HL-60 (cell line): Measurements from ENCODE around the gene COTL1.

Experiments
- GABPA ChIP-seq: IDR thresholded peaks from 2 replicates; pipeline ENCODE4 v1.6.1; 2012; ENCODE audit warnings: low read depth
- POLR2AphosphoS5 ChIP-seq: IDR thresholded peaks from 2 replicates; pipeline ENCODE4 v1.6.1; 2012; ENCODE audit warnings: low read depth
- SPI1 ChIP-seq: IDR thresholded peaks from 2 replicates; pipeline ENCODE4 v1.6.1; 2012; ENCODE audit warnings: low read depth, mild to moderate bottlenecking, borderline replicate concordance
- TF ChIP-seq, protein P1 (sequence below): IDR thresholded peaks from one replicate; pipeline ENCODE4 v1.5.1; 2011; ENCODE audit warnings: low read length, control low read depth, inconsistent platforms; ENCODE audit not compliant: insufficient read depth
- TF ChIP-seq, protein P2 (sequence below): IDR thresholded peaks from 2 replicates; pipeline ENCODE4 v1.6.1; 2012; ENCODE audit warnings: low read depth; ENCODE audit not compliant: insufficient replicate concordance

GRCh38 chr16:84649511-84649861 is 31.6 kb upstream of the COTL1 start:
- TF ChIP-seq, protein P1, sequence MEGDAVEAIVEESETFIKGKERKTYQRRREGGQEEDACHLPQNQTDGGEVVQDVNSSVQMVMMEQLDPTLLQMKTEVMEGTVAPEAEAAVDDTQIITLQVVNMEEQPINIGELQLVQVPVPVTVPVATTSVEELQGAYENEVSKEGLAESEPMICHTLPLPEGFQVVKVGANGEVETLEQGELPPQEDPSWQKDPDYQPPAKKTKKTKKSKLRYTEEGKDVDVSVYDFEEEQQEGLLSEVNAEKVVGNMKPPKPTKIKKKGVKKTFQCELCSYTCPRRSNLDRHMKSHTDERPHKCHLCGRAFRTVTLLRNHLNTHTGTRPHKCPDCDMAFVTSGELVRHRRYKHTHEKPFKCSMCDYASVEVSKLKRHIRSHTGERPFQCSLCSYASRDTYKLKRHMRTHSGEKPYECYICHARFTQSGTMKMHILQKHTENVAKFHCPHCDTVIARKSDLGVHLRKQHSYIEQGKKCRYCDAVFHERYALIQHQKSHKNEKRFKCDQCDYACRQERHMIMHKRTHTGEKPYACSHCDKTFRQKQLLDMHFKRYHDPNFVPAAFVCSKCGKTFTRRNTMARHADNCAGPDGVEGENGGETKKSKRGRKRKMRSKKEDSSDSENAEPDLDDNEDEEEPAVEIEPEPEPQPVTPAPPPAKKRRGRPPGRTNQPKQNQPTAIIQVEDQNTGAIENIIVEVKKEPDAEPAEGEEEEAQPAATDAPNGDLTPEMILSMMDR: no peak
- TF ChIP-seq GABPA (no peak), POLR2AphosphoS5 (no peak), SPI1 (no peak)
- TF ChIP-seq, protein P2, sequence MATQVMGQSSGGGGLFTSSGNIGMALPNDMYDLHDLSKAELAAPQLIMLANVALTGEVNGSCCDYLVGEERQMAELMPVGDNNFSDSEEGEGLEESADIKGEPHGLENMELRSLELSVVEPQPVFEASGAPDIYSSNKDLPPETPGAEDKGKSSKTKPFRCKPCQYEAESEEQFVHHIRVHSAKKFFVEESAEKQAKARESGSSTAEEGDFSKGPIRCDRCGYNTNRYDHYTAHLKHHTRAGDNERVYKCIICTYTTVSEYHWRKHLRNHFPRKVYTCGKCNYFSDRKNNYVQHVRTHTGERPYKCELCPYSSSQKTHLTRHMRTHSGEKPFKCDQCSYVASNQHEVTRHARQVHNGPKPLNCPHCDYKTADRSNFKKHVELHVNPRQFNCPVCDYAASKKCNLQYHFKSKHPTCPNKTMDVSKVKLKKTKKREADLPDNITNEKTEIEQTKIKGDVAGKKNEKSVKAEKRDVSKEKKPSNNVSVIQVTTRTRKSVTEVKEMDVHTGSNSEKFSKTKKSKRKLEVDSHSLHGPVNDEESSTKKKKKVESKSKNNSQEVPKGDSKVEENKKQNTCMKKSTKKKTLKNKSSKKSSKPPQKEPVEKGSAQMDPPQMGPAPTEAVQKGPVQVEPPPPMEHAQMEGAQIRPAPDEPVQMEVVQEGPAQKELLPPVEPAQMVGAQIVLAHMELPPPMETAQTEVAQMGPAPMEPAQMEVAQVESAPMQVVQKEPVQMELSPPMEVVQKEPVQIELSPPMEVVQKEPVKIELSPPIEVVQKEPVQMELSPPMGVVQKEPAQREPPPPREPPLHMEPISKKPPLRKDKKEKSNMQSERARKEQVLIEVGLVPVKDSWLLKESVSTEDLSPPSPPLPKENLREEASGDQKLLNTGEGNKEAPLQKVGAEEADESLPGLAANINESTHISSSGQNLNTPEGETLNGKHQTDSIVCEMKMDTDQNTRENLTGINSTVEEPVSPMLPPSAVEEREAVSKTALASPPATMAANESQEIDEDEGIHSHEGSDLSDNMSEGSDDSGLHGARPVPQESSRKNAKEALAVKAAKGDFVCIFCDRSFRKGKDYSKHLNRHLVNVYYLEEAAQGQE: no peak
